HCT116 (cell line): Measurements from ENCODE around the gene BPIFB6.

Experiments
- CEBPB ChIP-seq: IDR thresholded peaks from 2 replicates; pipeline ENCODE4 v1.6.1; 2012; ENCODE audit warnings: low read depth
- EGR1 ChIP-seq: IDR thresholded peaks from 2 replicates; pipeline ENCODE4 v1.6.1; 2012; ENCODE audit warnings: low read depth
- EZH2 ChIP-seq: fragments of 200-600 bp; sonication (generic); IDR thresholded peaks from 2 replicates; pipeline ENCODE4 v1.6.1; 2017; ENCODE audit warnings: antibody characterized with exemption, mixed run types
- POLR2A ChIP-seq: IDR thresholded peaks from 2 replicates; pipeline ENCODE4 v1.7.0; 2011; ENCODE audit warnings: borderline replicate concordance; ENCODE audit not compliant: insufficient read depth, insufficient read length; ENCODE audit errors: extremely low read depth
- POLR2AphosphoS5 ChIP-seq: IDR thresholded peaks from 2 replicates; pipeline ENCODE4 v1.6.1; 2011; ENCODE audit warnings: mild to moderate bottlenecking, low read depth, low read length, moderate library complexity
- REST ChIP-seq: IDR thresholded peaks from 2 replicates; pipeline ENCODE4 v1.6.1; 2012; ENCODE audit warnings: low read depth
- SP1 ChIP-seq: IDR thresholded peaks from 2 replicates; pipeline ENCODE4 v1.6.1; 2012; ENCODE audit warnings: low read depth
- YY1 ChIP-seq: IDR thresholded peaks from 2 replicates; pipeline ENCODE4 v1.6.1; 2011; ENCODE audit warnings: low read length, low read depth, moderate library complexity, mild to moderate bottlenecking; ENCODE audit not compliant: insufficient replicate concordance; ENCODE audit errors: extremely low read depth
- TF ChIP-seq, protein P1 (sequence below), 3 experiments: fragments of 200-600 bp in 1 of 3; sonication (generic) in 1 of 3; IDR thresholded peaks in 2 of 3; conservative IDR thresholded peaks in 1 of 3; 2 replicates each; pipeline ENCODE4 v1.5.1; 2012 to 2017; ENCODE audit warnings: low read depth in 2 of 3, low read length in 2 of 3, antibody characterized with exemption in 1 of 3, borderline replicate concordance in 1 of 3, control low read depth in 1 of 3, mild to moderate bottlenecking in 1 of 3, mixed read lengths in 1 of 3, mixed run types in 1 of 3, moderate library complexity in 1 of 3; ENCODE audit not compliant: insufficient read depth in 1 of 3
- TF ChIP-seq, protein P2 (sequence below): IDR thresholded peaks from 2 replicates; pipeline ENCODE4 v1.6.1; 2012

GRCh38 chr20:33068251-33068939 is 36.9 kb downstream of the BPIFB6 start:
- TF ChIP-seq REST: no peak
- TF ChIP-seq POLR2AphosphoS5: no peak
- TF ChIP-seq, protein P1, sequence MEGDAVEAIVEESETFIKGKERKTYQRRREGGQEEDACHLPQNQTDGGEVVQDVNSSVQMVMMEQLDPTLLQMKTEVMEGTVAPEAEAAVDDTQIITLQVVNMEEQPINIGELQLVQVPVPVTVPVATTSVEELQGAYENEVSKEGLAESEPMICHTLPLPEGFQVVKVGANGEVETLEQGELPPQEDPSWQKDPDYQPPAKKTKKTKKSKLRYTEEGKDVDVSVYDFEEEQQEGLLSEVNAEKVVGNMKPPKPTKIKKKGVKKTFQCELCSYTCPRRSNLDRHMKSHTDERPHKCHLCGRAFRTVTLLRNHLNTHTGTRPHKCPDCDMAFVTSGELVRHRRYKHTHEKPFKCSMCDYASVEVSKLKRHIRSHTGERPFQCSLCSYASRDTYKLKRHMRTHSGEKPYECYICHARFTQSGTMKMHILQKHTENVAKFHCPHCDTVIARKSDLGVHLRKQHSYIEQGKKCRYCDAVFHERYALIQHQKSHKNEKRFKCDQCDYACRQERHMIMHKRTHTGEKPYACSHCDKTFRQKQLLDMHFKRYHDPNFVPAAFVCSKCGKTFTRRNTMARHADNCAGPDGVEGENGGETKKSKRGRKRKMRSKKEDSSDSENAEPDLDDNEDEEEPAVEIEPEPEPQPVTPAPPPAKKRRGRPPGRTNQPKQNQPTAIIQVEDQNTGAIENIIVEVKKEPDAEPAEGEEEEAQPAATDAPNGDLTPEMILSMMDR (IDR thresholded peaks at IDR 0.05 in 2 of 3, conservative IDR thresholded peaks at IDR 0.05 in 1 of 3; ENCODE audit: borderline replicate concordance in 1 of 3, insufficient read depth in 1 of 3, low read depth in 2 of 3, low read length in 2 of 3): no peak
- no peak for TF ChIP-seq EGR1
- no peak for TF ChIP-seq EZH2
- no peak for TF ChIP-seq CEBPB
- TF ChIP-seq, protein P2, sequence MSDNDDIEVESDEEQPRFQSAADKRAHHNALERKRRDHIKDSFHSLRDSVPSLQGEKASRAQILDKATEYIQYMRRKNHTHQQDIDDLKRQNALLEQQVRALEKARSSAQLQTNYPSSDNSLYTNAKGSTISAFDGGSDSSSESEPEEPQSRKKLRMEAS: no peak
- TF ChIP-seq POLR2A: no peak
- no peak for TF ChIP-seq SP1
- TF ChIP-seq YY1: no peak
